ENCODE results near the gene ZNF844.
A peak's percentile ranks its signal among the peaks of the same experiment; 100 is the strongest.
"Not testable (repeated sequence)": the region's sequence is repeated elsewhere in the genome, so short reads cannot be mapped to it uniquely, and the experiment has no call there.

ZNF844 gene

GRCh38 chr19:12092065-12092867 lies 27.7 kb downstream of the ZNF844 start:
- FAIRE-seq, result peak; percentile 26

GRCh38 chr19:12092956-12093355 lies 28.4 kb downstream of the ZNF844 start:
- no peak for FAIRE-seq
- no peak for TF ChIP-seq POU2F2 (IDR thresholded peaks at IDR 0.05; ENCODE audit: low read depth, low read length)
- no peak for TF ChIP-seq POLR2AphosphoS5 (IDR thresholded peaks at IDR 0.05; ENCODE audit: low read depth, low read length)
- TF ChIP-seq PAX5 (IDR thresholded peaks at IDR 0.05; ENCODE audit: insufficient read depth, low read length, severe bottlenecking), result no peak
- no peak for TF ChIP-seq SPI1 (IDR thresholded peaks at IDR 0.05; ENCODE audit: low read depth, low read length)
- TF ChIP-seq TAF1 (IDR thresholded peaks at IDR 0.05; ENCODE audit: low read depth, low read length), result no peak
- TF ChIP-seq POLR2A (IDR thresholded peaks at IDR 0.05; ENCODE audit: low read depth, low read length), result no peak
- no peak for DNase-seq (ENCODE audit: insufficient read length, low spot score)

More at GRCh38 chr19:12092065-12092867, 27.7 kb downstream of the ZNF844 start:
- DNase-seq (ENCODE audit: insufficient read length, low spot score), result peak; percentile 84
- TF ChIP-seq POU2F2 (IDR thresholded peaks at IDR 0.05; ENCODE audit: low read depth, low read length), result no peak
- no peak for TF ChIP-seq TAF1 (IDR thresholded peaks at IDR 0.05; ENCODE audit: low read depth, low read length)
- TF ChIP-seq POLR2AphosphoS5 (IDR thresholded peaks at IDR 0.05; ENCODE audit: low read depth, low read length), result 0 out of 2 replicates have a peak, but pooled peaks have one; percentile 36
- TF ChIP-seq SPI1 (IDR thresholded peaks at IDR 0.05; ENCODE audit: low read depth, low read length), result peak; percentile 88
- 0 out of 2 replicates have a peak, but pooled peaks have one; percentile 35 for TF ChIP-seq POLR2A (IDR thresholded peaks at IDR 0.05; ENCODE audit: low read depth, low read length)
- no peak for TF ChIP-seq PAX5 (IDR thresholded peaks at IDR 0.05; ENCODE audit: insufficient read depth, low read length, severe bottlenecking)

GRCh38 chr19:12093777-12094176 lies 29.2 kb downstream of the ZNF844 start:
- DNase-seq (ENCODE audit: insufficient read length, low spot score), result no peak
- no peak for FAIRE-seq
- TF ChIP-seq SPI1 (IDR thresholded peaks at IDR 0.05; ENCODE audit: low read depth, low read length) (no peak), POU2F2 (IDR thresholded peaks at IDR 0.05; ENCODE audit: low read depth, low read length) (no peak), POLR2A (IDR thresholded peaks at IDR 0.05; ENCODE audit: low read depth, low read length) (no peak), PAX5 (IDR thresholded peaks at IDR 0.05; ENCODE audit: insufficient read depth, low read length, severe bottlenecking) (no peak), POLR2AphosphoS5 (IDR thresholded peaks at IDR 0.05; ENCODE audit: low read depth, low read length) (no peak), TAF1 (IDR thresholded peaks at IDR 0.05; ENCODE audit: low read depth, low read length) (no peak)

GRCh38 chr19:12095111-12095790 lies 30.7 kb downstream of the ZNF844 start:
- DNase-seq (ENCODE audit: insufficient read length, low spot score), result no peak
- TF ChIP-seq TAF1 (IDR thresholded peaks at IDR 0.05; ENCODE audit: low read depth, low read length), result no peak
- no peak for TF ChIP-seq POLR2AphosphoS5 (IDR thresholded peaks at IDR 0.05; ENCODE audit: low read depth, low read length)
- no peak for TF ChIP-seq POU2F2 (IDR thresholded peaks at IDR 0.05; ENCODE audit: low read depth, low read length)
- no peak for TF ChIP-seq PAX5 (IDR thresholded peaks at IDR 0.05; ENCODE audit: insufficient read depth, low read length, severe bottlenecking)
- TF ChIP-seq POLR2A (IDR thresholded peaks at IDR 0.05; ENCODE audit: low read depth, low read length), result no peak
- TF ChIP-seq SPI1 (IDR thresholded peaks at IDR 0.05; ENCODE audit: low read depth, low read length), result no peak
- FAIRE-seq, result no peak

GRCh38 chr19:12098040-12098439 lies 33.5 kb downstream of the ZNF844 start:
- TF ChIP-seq POLR2AphosphoS5 (IDR thresholded peaks at IDR 0.05; ENCODE audit: low read depth, low read length) (no peak), SPI1 (IDR thresholded peaks at IDR 0.05; ENCODE audit: low read depth, low read length) (no peak), POU2F2 (IDR thresholded peaks at IDR 0.05; ENCODE audit: low read depth, low read length) (no peak), PAX5 (IDR thresholded peaks at IDR 0.05; ENCODE audit: insufficient read depth, low read length, severe bottlenecking) (no peak)
- FAIRE-seq, result no peak

GRCh38 chr19:12103909-12104308 lies 39.4 kb downstream of the ZNF844 start:
- not testable (repeated sequence) for DNase-seq (ENCODE audit: insufficient read length, low spot score); FAIRE-seq

More at GRCh38 chr19:12098040-12098439, 33.5 kb downstream of the ZNF844 start:
- no peak for DNase-seq (ENCODE audit: insufficient read length, low spot score)

GRCh38 chr19:12111176-12111575 lies 46.6 kb downstream of the ZNF844 start:
- DNase-seq (ENCODE audit: insufficient read length, low spot score) (no peak), FAIRE-seq (no peak)
- TF ChIP-seq POU2F2 (IDR thresholded peaks at IDR 0.05; ENCODE audit: low read depth, low read length) (no peak), POLR2A (IDR thresholded peaks at IDR 0.05; ENCODE audit: low read depth, low read length) (no peak), POLR2AphosphoS5 (IDR thresholded peaks at IDR 0.05; ENCODE audit: low read depth, low read length) (no peak), SPI1 (IDR thresholded peaks at IDR 0.05; ENCODE audit: low read depth, low read length) (no peak), PAX5 (IDR thresholded peaks at IDR 0.05; ENCODE audit: insufficient read depth, low read length, severe bottlenecking) (no peak), TAF1 (IDR thresholded peaks at IDR 0.05; ENCODE audit: low read depth, low read length) (no peak)

GRCh38 chr19:12111943-12112637 lies 47.6 kb downstream of the ZNF844 start:
- FAIRE-seq (no peak), DNase-seq (ENCODE audit: insufficient read length, low spot score) (no peak)
- TF ChIP-seq PAX5 (IDR thresholded peaks at IDR 0.05; ENCODE audit: insufficient read depth, low read length, severe bottlenecking) (no peak), TAF1 (IDR thresholded peaks at IDR 0.05; ENCODE audit: low read depth, low read length) (no peak), POLR2A (IDR thresholded peaks at IDR 0.05; ENCODE audit: low read depth, low read length) (no peak), POLR2AphosphoS5 (IDR thresholded peaks at IDR 0.05; ENCODE audit: low read depth, low read length) (no peak), SPI1 (IDR thresholded peaks at IDR 0.05; ENCODE audit: low read depth, low read length) (no peak), POU2F2 (IDR thresholded peaks at IDR 0.05; ENCODE audit: low read depth, low read length) (no peak)

GRCh38 chr19:12112701-12113100 lies 48.2 kb downstream of the ZNF844 start:
- DNase-seq (ENCODE audit: insufficient read length, low spot score) (no peak), FAIRE-seq (no peak)
- TF ChIP-seq TAF1 (IDR thresholded peaks at IDR 0.05; ENCODE audit: low read depth, low read length) (no peak), SPI1 (IDR thresholded peaks at IDR 0.05; ENCODE audit: low read depth, low read length) (no peak), POLR2AphosphoS5 (IDR thresholded peaks at IDR 0.05; ENCODE audit: low read depth, low read length) (no peak), POU2F2 (IDR thresholded peaks at IDR 0.05; ENCODE audit: low read depth, low read length) (no peak), PAX5 (IDR thresholded peaks at IDR 0.05; ENCODE audit: insufficient read depth, low read length, severe bottlenecking) (no peak), POLR2A (IDR thresholded peaks at IDR 0.05; ENCODE audit: low read depth, low read length) (no peak)

All from GM12891 (cell line).